DND-41 (cell line): Measurements from ENCODE around the gene FARSA.

Experiments used
- ATAC-seq: fragments of 200-7000 bp; cut with Tn5 transposase; 3 replicates; pipeline ENCODE4 v1.9.1; 2021; ENCODE audit warnings: low read depth; ENCODE audit not compliant: insufficient read depth
- DNase-seq: peaks from one replicate; pipeline ENCODE4 v3.0.0-alpha.2; 2020
- H2AFZ ChIP-seq: 2 replicates; pipeline ENCODE4 v1.6.0; 2012; ENCODE audit warnings: low read depth, low read length
- H3K27ac ChIP-seq: 2 replicates; pipeline ENCODE4 v1.5.1; 2012; ENCODE audit warnings: low read length, inconsistent platforms
- H3K27me3 ChIP-seq: fragments of 200-600 bp; sonication (generic); 2 replicates; pipeline ENCODE4 v1.6.0; 2012; ENCODE audit warnings: low read length, mild to moderate bottlenecking, inconsistent platforms; ENCODE audit not compliant: insufficient read depth, poor library complexity
- H3K36me3 ChIP-seq: 2 replicates; pipeline ENCODE4 v1.5.1; 2012; ENCODE audit warnings: low read length, inconsistent platforms; ENCODE audit not compliant: insufficient read depth
- H3K4me1 ChIP-seq: 2 replicates; pipeline ENCODE4 v1.5.1; 2012; ENCODE audit warnings: mild to moderate bottlenecking, low read length; ENCODE audit not compliant: insufficient read depth
- H3K4me2 ChIP-seq: 2 replicates; pipeline ENCODE4 v1.6.0; 2012; ENCODE audit warnings: mild to moderate bottlenecking, moderate library complexity, low read length, inconsistent platforms; ENCODE audit not compliant: insufficient read depth
- H3K4me3 ChIP-seq, 2 experiments: fragments of 200-600 bp in 1 of 2; shearing (Covaris generic) in 1 of 2; 2 replicates each; pipeline ENCODE4 v1.5.1; 2012 to 2016; ENCODE audit warnings: inconsistent platforms in 2 of 2, low read length in 2 of 2, mild to moderate bottlenecking in 2 of 2, low read depth in 1 of 2, moderate library complexity in 1 of 2
- H3K79me2 ChIP-seq: 2 replicates; pipeline ENCODE4 v1.6.0; 2012; ENCODE audit warnings: low read length, inconsistent platforms; ENCODE audit not compliant: insufficient read depth
- H3K9ac ChIP-seq: 2 replicates; pipeline ENCODE4 v1.6.0; 2012; ENCODE audit warnings: low read depth, mild to moderate bottlenecking, inconsistent platforms, low read length, moderate library complexity
- H3K9me3 ChIP-seq: 2 replicates; pipeline ENCODE4 v1.5.1; 2012; ENCODE audit warnings: low read length, moderate library complexity, mild to moderate bottlenecking, inconsistent platforms; ENCODE audit not compliant: insufficient read depth, severe bottlenecking
- H4K20me1 ChIP-seq: 2 replicates; pipeline ENCODE4 v1.6.0; 2012; ENCODE audit warnings: low read length; ENCODE audit not compliant: insufficient read depth
- CTCF ChIP-seq: IDR thresholded peaks from 2 replicates; pipeline ENCODE4 v1.5.1; 2012; ENCODE audit warnings: borderline replicate concordance, low read length, moderate library complexity, mild to moderate bottlenecking; ENCODE audit not compliant: poor library complexity, severe bottlenecking; ENCODE audit errors: extremely low read depth
- EZH2 ChIP-seq: IDR thresholded peaks from 3 replicates; pipeline ENCODE4 v1.6.1; 2012; ENCODE audit warnings: borderline replicate concordance, low read depth, mild to moderate bottlenecking, moderate library complexity, low read length, inconsistent platforms; ENCODE audit not compliant: severe bottlenecking

Gene FARSA

DNA sequence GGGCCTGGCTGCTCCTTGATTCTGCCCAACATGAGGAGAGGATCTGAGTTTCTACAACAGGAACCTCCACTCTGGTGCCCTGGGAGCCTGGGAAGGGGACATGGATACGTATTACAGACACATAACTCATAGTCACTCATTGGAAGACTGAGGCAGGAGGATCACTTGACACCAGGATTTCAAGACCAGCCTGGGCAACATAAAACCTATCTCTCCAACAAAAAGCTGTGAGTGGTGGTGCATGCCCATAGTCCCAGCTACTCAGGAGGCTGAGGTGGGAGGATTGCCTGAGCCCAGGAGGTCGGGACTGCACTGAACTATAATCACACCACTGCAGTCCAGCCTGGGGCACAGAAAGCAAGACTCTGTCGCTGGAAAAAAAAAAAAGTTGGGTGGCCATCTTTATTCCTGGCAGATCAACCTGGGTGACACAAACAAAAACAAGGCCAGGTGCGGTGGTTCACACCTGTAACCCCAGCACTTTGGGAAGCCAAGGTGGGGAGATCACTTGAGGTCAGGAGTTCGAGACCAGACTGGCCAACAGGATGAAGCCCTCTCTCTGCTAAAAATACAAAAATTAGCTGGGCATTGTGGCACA is 45.4 kb downstream of the FARSA start:
- no peak overlapping the region for H3K4me3 ChIP-seq
- peaks cover 12% of the 10 kb centered on the region for H4K20me1 ChIP-seq
- H3K4me2 ChIP-seq, result no peak overlapping the region
- ATAC-seq (no peak), DNase-seq (no peak)
- no peaks in the 10 kb centered on the region for H3K27me3 ChIP-seq
- H3K27ac ChIP-seq, result no peak overlapping the region
- no peak overlapping the region for H2AFZ ChIP-seq
- H3K36me3 ChIP-seq, result peaks cover 8% of the 10 kb centered on the region
- no peak overlapping the region for H3K9ac ChIP-seq
- peaks cover 5% of the 10 kb centered on the region for H3K9me3 ChIP-seq
- H3K4me1 ChIP-seq, result peaks cover 29% of the 10 kb centered on the region
- no peak for TF ChIP-seq EZH2
- TF ChIP-seq CTCF, result no peak
- H3K79me2 ChIP-seq, result peaks cover 23% of the 10 kb centered on the region

DNA sequence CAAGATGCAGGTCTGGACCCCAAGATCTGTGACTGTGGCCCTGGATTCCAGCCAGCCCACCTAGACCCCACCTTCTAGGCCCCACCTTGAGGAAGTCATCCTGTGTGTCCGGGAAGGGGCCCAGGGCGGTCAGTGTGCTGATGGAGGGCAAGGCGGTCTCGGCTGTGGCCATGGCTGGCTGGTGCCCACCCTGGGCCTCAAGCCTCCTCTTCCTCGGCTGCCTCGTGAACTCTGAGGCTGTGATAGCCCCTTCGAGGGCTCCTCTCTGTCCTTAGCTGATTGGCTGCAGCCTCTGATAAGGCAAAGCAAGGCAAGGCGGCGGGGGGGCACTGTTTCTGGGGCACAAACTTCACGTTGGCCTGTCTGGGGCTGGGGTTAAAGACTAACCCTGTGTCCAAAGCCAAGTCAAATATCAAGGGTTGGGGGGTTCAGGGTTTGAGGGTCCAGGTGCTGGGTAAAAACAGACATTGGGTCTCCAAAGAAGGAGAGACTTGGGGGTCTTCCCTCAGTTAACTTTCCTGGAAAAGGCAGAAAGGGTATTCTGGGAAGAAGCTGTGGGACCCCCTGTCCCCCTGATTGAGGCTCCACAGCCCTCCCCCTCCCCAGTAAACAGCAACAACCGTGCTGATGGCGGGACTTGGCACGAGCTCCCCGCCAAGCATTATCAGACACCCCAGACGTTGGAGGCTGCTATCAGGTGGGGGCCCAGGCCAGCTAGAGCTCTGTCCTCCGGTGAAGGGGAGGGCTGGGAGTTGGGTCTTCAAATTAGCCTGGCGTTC is 46.4 kb downstream of the FARSA start, which contains the start of gene KLF1:
Gene KLF1 (minus strand): TSS at position 233 of the 779 bp plus-strand sequence. CDS start 61 bp downstream, at position 172.
- no peak within 1 kb of the TSS for H3K4me2 ChIP-seq
- H3K27ac ChIP-seq, result no peak within 1 kb of the TSS
- ATAC-seq (no peak), DNase-seq (no peak)
- no peak for TF ChIP-seq EZH2
- TF ChIP-seq CTCF, result no peak
- H3K9ac ChIP-seq, result no peak within 1 kb of the TSS
- peaks cover 16% of the 10 kb centered on the region for H3K79me2 ChIP-seq
- H3K4me1 ChIP-seq, result peaks cover 21% of the 10 kb centered on the region
- H3K27me3 ChIP-seq, result no peaks in the 10 kb centered on the region
- peaks cover 4% of the 10 kb centered on the region; the same call in 1 of the 2 replicates for H3K36me3 ChIP-seq
- H3K9me3 ChIP-seq, result peaks cover 5% of the 10 kb centered on the region
- H2AFZ ChIP-seq, result no peak within 1 kb of the TSS
- no peak within 1 kb of the TSS for H3K4me3 ChIP-seq
- H4K20me1 ChIP-seq, result peaks cover 12% of the 10 kb centered on the region

DNA sequence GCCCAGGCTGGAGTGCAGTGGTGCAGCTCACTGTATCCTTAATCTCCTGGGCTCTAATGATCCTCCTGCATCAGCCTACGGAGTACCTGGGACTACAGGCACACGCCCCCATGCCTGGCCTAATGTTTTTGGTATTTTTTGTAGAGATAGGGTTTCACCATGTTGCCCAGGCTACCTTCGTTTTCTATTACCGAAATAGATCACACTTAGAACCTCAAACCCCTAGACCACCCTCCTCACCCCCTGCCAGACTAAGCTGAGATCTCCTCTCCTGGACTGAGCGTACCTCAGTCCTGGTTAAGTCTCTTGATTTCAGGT is 46.9 kb downstream of the FARSA start:
- Histone ChIP-seq H3K4me2 (no peak overlapping the region), H3K27ac (no peak overlapping the region), H3K27me3 (no peaks in the 10 kb centered on the region), H3K36me3 (peaks cover 4% of the 10 kb centered on the region; the same call in 1 of the 2 replicates), H4K20me1 (peaks cover 6% of the 10 kb centered on the region), H3K4me1 (peaks cover 21% of the 10 kb centered on the region), H3K4me3 (no peak overlapping the region), H3K9ac (no peak overlapping the region), H3K79me2 (peaks cover 10% of the 10 kb centered on the region), H2AFZ (no peak overlapping the region), H3K9me3 (peaks cover 5% of the 10 kb centered on the region)
- ATAC-seq (no peak), DNase-seq (no peak)
- TF ChIP-seq CTCF (no peak), EZH2 (no peak)
